ENCODE measurements around the gene EN2.

The EN2 gene

GRCh38 chr7:155458878-155459699, 1.2 kb downstream of the EN2 start:
- intact Hi-C loops (cut with DNase I), result no loop called here
- no peak for DNase-seq

DNA sequence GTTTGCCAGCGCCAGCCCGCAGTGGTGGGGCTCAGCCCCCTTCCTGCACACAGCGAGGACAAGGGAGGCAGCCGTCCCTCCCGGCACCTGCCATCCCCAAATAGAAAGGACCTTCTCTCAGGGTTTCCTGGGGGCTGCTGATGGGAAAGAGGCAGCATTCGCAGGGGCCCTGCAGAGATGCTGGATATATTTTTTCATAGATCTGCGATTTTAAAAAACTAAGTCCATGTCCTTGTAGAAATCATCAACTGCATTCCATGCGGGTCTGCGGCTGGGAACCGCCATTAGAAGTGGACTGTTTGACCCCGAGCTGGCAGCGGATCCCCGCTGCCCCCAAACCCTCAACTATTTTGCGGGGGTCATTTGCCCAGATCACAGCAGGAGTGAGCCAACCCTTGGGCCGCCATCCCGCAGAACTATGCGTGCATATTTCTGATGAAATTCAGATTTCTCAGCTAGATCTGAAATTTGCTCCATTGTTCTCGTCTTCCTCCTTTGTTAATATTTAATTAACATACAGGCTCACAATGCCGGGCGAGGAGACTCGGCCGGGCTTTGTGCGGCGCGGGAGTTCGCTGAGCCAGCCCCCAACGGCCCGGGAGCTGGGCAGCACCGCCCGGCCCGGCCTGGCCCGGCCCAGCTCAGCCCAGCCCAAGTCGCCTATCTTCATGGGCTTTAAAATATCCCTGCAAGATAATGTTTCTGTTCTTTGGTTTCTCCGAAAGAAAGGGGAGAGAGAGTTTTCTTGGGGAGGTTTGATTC, 2.0 kb downstream of the EN2 start:
- intact Hi-C loops (cut with DNase I), result no loop called here
- DNase-seq, result peak in 1 of 42 donors; percentile 23

DNA sequence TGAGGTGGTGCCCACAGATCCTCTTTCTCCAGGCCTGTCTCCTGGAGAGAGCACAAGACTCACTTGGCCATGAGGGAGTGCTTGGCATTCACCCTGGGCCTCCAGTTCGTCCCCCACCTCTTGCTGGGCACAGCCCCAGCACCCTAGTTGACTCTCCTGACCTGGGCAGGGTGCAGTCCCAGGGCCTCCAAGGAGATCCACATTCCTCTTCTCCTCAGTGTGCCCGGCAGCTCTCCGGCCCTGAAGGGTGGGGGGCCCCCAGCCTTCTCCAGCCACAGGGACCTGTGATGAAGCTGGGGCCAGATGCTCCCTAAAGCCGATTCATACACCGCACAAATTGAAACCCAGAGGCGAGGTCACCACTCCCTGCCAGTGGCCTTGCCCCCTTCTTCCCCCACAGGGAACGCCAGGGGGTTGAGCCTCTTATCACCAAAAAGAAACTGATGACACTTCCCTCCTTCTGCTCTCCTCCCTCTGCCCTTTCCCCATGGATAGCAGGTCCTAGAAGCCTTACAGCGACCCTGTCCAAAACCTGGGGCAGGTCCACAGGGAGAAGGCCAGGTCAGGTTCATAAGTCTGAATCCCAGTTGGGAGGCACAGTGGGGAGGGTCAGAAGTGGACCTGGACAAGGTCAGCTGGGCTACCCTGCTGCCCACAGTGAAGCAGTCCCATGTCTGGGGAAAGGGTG, 3.1 kb downstream of the EN2 start:
- intact Hi-C loops (cut with DNase I), result no loop called here
- no peak for DNase-seq

GRCh38 chr7:155461631-155462030, 3.7 kb downstream of the EN2 start:
- no peak for DNase-seq
- intact Hi-C loops (cut with DNase I), result no loop called here

- DNase-seq, result peak in 1 of 42 donors; percentile 30
- intact Hi-C loops (cut with DNase I), result no loop called here
These were observed 4.3 kb downstream of the EN2 start for GRCh38 chr7:155462163-155462735.

DNA sequence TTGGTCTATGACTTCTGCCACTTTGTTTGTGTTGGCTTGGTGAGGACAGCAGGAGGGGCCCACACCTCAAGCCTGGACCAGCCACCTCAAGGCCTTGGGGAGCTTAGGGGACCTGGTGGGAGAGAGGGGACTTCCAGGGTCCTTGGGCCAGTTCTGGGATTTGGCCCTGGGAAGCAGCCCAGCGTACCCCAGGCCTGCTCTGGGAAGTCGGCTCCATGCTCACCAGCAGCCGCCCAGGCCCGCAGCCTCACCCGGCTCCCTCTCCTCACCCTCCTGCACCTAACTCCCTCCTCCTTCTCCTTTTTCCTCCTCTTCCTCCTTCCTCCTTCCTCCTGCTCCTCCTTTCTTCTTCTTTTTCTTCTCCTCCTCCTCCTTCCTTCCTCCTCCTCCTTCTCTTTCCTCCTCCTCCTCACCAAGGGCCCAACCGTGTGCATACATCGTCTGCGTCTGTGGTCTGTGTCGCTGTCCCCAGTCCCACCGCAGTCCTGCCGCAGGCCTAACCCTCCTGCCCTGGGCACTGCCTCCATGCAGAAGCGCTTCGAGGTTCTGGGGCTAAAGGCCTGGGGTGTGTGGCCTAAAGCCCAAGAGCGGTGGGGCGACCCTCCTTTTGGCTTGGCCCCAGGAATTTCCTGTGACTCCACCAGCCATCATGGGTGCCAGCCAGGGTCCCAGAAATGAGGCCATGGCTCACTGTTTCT, 5.3 kb downstream of the EN2 start:
- peak in 1 of 42 donors; percentile 20 for DNase-seq
- intact Hi-C loops (cut with DNase I), result no loop called here

DNA sequence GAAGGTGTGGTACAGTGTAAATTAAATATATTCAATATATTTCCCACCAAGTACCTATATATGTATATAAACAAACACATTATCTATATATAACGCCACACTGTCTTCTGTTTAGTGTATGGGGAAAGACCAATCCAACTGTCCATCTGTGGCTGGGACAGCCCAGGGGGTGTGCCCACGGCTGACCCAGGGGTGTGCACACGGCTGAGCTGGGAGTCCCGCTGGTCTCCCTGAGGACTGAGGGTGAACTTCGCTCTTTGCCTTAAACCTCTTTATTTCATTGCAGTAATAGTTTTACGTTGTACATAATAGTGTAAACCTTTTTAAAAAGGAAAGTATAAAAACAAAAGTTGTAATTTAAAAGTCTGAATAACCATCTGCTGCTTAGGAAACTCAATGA, 6.3 kb downstream of the EN2 start:
- no peak for DNase-seq

DNA sequence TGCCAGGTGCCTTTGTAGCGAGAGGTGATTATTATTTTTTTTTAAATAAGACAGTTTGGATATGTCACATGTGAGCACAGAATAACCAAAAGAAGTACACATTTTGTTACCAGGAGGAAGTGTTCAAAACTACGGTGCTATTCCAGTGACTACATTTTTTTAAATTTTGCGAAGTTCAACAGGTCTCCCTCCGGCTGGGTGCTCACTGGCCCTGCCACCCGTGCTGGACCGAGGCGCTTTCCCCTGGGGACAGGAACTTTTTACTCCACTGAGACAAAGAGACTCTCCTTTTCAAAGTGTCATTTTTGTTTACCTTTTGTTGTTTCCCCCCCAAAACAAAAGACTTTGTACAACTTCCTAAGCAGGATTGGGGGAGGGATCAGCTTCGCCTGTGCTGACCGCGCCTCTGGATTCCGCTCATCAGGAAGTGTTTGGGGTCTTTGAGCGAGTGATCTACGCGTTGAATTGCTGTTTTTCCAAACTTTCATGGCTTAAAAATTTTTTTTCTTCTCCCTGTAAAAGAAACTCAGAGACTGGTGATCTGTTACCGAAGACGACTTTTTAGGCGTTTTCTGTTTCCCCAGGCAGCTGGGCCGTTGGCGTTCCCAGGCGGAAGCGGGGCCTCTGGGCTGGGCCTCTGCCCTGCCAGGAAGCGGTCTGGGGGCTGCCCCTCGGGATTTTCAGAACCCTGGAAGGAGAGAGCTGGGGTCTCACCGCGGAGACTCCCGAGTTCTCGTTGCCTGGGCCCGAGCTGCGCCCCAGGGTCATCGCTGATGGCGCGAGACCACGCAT, 7.2 kb downstream of the EN2 start:
- intact Hi-C loops (cut with DNase I), result no loop called here
- no peak for DNase-seq

More for the DNA sequence above, 6.3 kb downstream of the EN2 start:
- intact Hi-C loops (cut with DNase I), result no loop called here

DNA sequence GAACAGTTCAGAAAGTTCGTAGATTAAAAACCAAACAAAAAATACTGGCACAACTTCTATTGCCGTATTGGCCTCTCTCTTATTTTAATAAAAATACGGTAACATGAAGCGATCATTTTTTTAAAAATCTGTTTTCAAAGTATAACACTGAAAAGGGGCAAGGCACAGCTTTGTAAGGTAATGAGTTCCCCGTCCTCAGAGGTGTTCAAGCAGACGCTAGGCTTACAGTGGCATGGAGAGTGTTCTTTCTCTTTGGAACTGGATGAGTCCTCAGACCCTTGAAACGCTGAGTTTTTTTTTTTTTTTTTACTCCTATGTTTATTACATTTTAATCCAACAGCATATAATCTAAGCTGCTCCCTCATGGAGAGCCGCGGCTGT, 7.8 kb downstream of the EN2 start:
- intact Hi-C loops (cut with DNase I), result no loop called here

DNA sequence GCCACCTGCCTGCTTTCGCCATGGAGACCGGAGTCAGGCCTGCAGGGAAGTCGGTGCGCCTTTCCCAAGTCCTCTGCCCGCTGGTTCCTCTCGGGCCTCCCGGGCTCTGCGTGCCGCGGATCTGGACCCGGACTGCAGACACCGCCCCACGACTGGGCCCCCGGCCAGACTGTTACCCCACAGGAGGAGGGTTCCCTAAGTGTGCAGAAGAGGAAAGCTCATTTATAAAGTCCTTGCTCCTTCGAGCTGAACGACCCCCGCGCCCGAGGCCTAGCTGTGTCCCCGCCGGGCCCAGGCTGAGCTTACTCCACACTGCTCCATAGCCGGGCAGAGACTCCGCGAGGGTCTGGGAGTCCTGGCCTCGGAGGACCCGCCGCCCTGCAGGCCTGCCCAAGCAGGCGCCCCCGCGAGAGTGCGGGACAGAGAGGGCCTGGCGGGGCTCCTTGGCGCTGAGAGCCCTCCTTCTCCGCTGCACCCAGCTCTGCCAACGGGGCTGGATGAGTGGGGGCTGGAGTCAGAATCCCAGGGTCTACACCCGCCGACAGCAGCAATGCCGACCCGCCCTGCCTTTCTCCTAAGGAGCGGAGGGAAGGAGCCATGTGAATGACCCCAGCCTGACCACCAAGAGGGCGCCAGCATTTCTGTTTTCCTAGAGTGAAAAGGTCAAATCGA, 8.3 kb downstream of the EN2 start:
- intact Hi-C loops (cut with DNase I), result no loop called here
- peak in 1 of 42 donors; percentile 22 for DNase-seq

More for the DNA sequence above, 7.8 kb downstream of the EN2 start:
- DNase-seq, result no peak

DNA sequence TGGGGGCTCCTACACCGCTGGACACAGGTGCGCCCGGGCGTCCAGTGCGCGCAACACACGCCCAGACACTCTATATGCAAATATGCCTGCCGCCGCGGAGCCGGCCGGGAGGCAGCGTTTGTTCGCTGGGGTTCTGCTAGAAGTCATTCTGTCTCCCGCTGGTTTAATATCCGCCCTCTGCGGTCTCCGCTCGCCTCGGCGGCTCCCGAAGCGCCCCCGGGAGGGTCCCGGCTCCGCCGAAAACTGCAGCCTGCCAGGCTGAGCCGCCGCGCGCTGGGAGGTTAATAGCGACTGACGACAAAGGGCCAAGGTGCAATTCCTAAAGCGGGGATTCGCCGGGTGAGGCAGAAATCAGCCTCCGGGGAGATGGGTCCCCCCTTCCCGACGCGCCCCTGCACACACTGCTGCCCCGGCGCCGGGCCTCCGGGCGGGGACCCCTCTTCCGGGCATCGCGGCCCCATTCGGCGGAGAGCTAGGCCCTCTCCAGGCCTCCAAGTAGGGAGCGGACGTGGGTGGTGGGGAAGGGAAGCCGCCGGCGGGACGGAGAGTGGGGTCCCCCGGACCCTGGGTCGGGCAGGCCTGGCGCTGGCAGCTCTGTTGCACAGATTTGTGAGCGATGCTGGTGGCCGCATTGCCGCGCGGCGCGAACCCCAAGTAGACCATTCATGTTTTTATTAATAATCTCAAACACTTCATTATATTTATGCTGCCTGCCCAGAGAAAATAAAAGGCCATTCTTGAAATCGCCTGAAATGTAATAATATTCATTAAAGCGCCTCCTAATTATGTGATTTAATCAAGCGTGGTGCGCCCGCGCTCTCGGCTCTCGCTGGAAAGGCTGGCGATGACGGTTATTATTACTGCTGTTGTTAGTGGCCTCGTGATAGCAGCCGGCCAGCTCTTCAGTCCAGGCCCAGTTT, 9.1 kb downstream of the EN2 start:
- intact Hi-C loops (cut with DNase I), result no loop called here
- DNase-seq, result peak in 1 of 42 donors; percentile 14

DNA sequence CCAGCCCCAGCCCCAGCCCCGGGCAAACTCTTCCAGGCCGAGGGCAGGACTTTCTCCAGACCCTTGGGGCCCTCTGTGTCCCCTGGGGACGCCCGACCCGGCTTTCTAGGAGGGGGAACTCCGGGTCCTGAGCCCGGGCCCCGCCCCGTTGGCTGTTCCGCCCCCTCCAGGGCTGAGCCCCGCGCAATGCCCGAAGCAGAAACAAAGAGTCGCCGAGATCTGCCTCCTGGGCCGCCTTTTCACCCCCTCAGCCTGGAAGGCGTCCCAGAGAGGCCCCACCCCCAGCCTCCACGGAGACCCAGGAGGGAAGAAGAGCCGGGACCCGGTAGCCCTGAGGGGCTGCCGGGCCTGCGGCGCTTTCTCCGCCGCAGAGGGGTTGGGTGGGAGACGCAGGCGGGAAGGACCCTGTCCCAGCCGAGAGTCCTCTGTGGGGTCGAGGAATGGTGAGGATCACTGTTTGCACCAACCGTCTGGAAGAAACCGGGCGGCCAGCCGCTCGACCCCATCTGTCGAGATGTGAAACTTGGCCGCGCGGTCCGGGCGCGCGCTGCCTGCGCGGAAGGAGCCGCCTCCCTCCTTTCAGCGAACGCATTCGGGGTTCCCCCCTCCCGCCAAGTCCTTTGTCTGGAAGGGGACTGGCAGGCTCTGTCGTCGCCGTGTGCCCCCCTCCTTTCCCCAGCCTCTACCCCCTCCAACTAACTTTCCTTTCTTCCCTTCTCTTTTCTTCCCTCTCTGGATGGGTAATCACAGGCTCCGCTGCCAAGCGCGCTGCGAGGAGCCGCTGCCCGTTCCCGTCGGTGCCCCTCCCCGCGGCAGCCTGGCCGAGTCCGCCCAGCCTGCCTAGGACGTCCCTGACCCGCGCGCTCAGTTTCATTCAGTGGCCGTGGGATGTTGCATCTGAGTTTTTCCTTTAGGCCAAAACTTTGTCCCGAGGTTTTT, 10.2 kb downstream of the EN2 start:
- intact Hi-C loops (cut with DNase I), result no loop called here
- peak in 6 of 42 donors; percentile 13 to 49 (median 22) for DNase-seq

GRCh38 chr7:155468785-155469148, 10.8 kb downstream of the EN2 start:
- intact Hi-C loops (cut with DNase I), result no loop called here
- DNase-seq, result peak in 1 of 42 donors; percentile 3

- intact Hi-C loops (cut with DNase I), result no loop called here
These were observed 11.6 kb downstream of the EN2 start for GRCh38 chr7:155469311-155470185.

GRCh38 chr7:155470186-155470487, 12.2 kb downstream of the EN2 start:
- intact Hi-C loops (cut with DNase I), result no loop called here
- DNase-seq, result no peak

More at GRCh38 chr7:155469311-155470185, 11.6 kb downstream of the EN2 start:
- DNase-seq, result no peak
